Endothelial cell of umbilical vein (primary cell): ENCODE measurements around the gene QPCT.

ENCODE experiments used
- EZH2 ChIP-seq: IDR thresholded peaks from 2 replicates; pipeline ENCODE4 v1.6.1; 2012; ENCODE audit warnings: borderline replicate concordance, low read depth, mild to moderate bottlenecking, moderate library complexity, low read length, inconsistent platforms; ENCODE audit not compliant: severe bottlenecking
- FOS ChIP-seq: IDR thresholded peaks from 2 replicates; pipeline ENCODE4 v1.6.1; 2011; ENCODE audit warnings: mild to moderate bottlenecking, low read length, moderate library complexity, borderline replicate concordance; ENCODE audit not compliant: insufficient read depth
- JUN ChIP-seq: IDR thresholded peaks from 2 replicates; pipeline ENCODE4 v1.6.1; 2011; ENCODE audit warnings: borderline replicate concordance, low read depth; ENCODE audit not compliant: insufficient read length, insufficient read depth
- POLR2A ChIP-seq: IDR thresholded peaks from 2 replicates; pipeline ENCODE4 v1.6.1; 2012; ENCODE audit warnings: low read depth, mild to moderate bottlenecking, control low read depth, low read length
- POLR2AphosphoS5 ChIP-seq: IDR thresholded peaks from 2 replicates; pipeline ENCODE4 v1.6.1; 2012; ENCODE audit warnings: low read depth, mild to moderate bottlenecking, control low read depth, low read length, moderate library complexity; ENCODE audit not compliant: insufficient read depth
- TF ChIP-seq, protein P1 (sequence below), 2 donors: IDR thresholded peaks; 1 replicate in 1 of 2; 2 replicates in 1 of 2; pipeline ENCODE4 v1.5.1; 2011; ENCODE audit warnings: low read length in 2 of 2, mild to moderate bottlenecking in 2 of 2, moderate library complexity in 2 of 2, control low read depth in 1 of 2, inconsistent platforms in 1 of 2, low read depth in 1 of 2; ENCODE audit not compliant: insufficient read depth in 1 of 2; ENCODE audit errors: extremely low read depth in 1 of 2
- TF ChIP-seq, protein P2 (sequence below): IDR thresholded peaks from 2 replicates; pipeline ENCODE4 v1.6.1; 2011; ENCODE audit not compliant: insufficient read depth, insufficient read length

DNA sequence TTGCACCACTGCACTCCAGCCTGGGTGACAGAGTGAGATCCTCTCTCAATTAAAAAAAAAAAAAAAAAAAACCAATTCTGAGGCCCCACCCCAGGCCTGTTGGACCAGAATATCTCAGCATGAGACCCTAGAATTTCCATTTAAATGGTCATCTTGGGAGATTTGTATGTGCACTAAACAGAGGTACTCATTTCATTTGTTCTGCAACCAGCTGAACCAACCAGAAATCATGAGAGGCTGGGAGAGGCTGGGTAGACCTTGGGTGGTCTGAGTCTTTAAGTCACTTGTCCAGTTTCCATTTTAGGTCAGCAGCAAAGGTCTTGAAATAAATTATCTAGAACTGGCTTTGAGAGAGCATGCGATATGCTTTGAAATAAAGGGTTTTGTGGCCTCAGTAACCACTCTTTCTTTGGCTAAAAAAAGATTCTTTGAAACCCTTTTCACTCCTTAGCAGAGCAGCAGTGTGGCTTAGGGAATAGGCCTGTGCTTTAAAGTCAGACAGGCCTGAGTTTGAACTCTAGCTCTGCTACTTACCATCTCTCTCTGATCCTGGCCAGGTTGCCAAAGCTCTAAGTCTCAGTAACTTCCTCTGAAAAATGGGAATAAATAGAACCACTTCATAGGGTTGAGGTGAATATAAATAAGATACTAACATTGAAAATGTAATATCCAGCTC is 52.6 kb downstream of the QPCT start:
- no peak for TF ChIP-seq POLR2A
- TF ChIP-seq, protein P1, sequence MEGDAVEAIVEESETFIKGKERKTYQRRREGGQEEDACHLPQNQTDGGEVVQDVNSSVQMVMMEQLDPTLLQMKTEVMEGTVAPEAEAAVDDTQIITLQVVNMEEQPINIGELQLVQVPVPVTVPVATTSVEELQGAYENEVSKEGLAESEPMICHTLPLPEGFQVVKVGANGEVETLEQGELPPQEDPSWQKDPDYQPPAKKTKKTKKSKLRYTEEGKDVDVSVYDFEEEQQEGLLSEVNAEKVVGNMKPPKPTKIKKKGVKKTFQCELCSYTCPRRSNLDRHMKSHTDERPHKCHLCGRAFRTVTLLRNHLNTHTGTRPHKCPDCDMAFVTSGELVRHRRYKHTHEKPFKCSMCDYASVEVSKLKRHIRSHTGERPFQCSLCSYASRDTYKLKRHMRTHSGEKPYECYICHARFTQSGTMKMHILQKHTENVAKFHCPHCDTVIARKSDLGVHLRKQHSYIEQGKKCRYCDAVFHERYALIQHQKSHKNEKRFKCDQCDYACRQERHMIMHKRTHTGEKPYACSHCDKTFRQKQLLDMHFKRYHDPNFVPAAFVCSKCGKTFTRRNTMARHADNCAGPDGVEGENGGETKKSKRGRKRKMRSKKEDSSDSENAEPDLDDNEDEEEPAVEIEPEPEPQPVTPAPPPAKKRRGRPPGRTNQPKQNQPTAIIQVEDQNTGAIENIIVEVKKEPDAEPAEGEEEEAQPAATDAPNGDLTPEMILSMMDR (IDR thresholded peaks at IDR 0.05; ENCODE audit: extremely low read depth in 1 of 2, insufficient read depth in 1 of 2, low read depth in 1 of 2, low read length in 2 of 2): no peak
- TF ChIP-seq EZH2: no peak
- no peak for TF ChIP-seq JUN
- no peak for TF ChIP-seq POLR2AphosphoS5
- TF ChIP-seq FOS: no peak
- TF ChIP-seq, protein P2, sequence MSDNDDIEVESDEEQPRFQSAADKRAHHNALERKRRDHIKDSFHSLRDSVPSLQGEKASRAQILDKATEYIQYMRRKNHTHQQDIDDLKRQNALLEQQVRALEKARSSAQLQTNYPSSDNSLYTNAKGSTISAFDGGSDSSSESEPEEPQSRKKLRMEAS: no peak
